ENCODE data around the gene KMT2C. TPM values are rescaled to one million over a fixed set of nuclear protein-coding genes. Genes with fewer than 3 reads are reported as not detected.

KMT2C gene
- total RNA-seq, 1 donor from 2014 or later = 74.3 TPM

- no peak for DNase-seq (ENCODE audit: low read depth)
Observed at GRCh38 chr7:152108359-152108758, 327.4 kb downstream of the KMT2C start.

- no peak for DNase-seq (ENCODE audit: low read depth)
Observed at GRCh38 chr7:152107945-152108344, 327.9 kb downstream of the KMT2C start.

- no peak for DNase-seq (ENCODE audit: low read depth)
Observed at GRCh38 chr7:152106990-152107389, 328.8 kb downstream of the KMT2C start.

GRCh38 chr7:152105205-152105604 lies 330.6 kb downstream of the KMT2C start:
- DNase-seq (ENCODE audit: low read depth) = no peak

GRCh38 chr7:152103691-152104090 lies 332.1 kb downstream of the KMT2C start:
- DNase-seq (ENCODE audit: low read depth) = no peak

GRCh38 chr7:152103066-152103465 lies 332.7 kb downstream of the KMT2C start:
- no peak for DNase-seq (ENCODE audit: low read depth)

- DNase-seq (ENCODE audit: low read depth) = no peak
Observed at GRCh38 chr7:152097330-152097729, 338.5 kb downstream of the KMT2C start.

- DNase-seq (ENCODE audit: low read depth) = no peak
Observed at GRCh38 chr7:152095771-152096170, 340.0 kb downstream of the KMT2C start.

GRCh38 chr7:152093717-152094116 lies 342.1 kb downstream of the KMT2C start:
- peak; percentile 86 for DNase-seq (ENCODE audit: low read depth)

- no peak for DNase-seq (ENCODE audit: low read depth)
Observed at GRCh38 chr7:152090747-152091146, 345.1 kb downstream of the KMT2C start.

GRCh38 chr7:152089183-152089582 lies 346.6 kb downstream of the KMT2C start:
- DNase-seq (ENCODE audit: low read depth) = no peak

GRCh38 chr7:152086513-152086912 lies 349.3 kb downstream of the KMT2C start:
- peak; percentile 38 for DNase-seq (ENCODE audit: low read depth)

- DNase-seq (ENCODE audit: low read depth) = peak; percentile 99
Observed at GRCh38 chr7:152085131-152085530, 350.7 kb downstream of the KMT2C start.

Other genes with a start within 250 kb of the KMT2C start
- gene XRCC2, start 240.1 kb upstream of the KMT2C start, total RNA-seq = 0.85 and 2.1 TPM in 2 replicates

All from renal cortical epithelial cell (primary cell).